ENCODE measurements around the gene MTOR. TPM values are rescaled to one million over a fixed set of nuclear protein-coding genes. Genes with fewer than 3 reads are reported as not detected.

MTOR gene
- total and polyA plus RNA-seq, 2 donors (not counting 3 experiments of a cell fraction or from before 2014, with no cell fraction given), result 33.5 to 50.4 TPM

- FAIRE-seq (no peak), DNase-seq (ENCODE audit: low read depth, low spot score) (no peak)
- Histone ChIP-seq H4K20me1 (replicated peaks; ENCODE audit: control insufficient read depth, extremely low read depth, insufficient read depth, low read length) (no peaks in the 10 kb centered on the region), H3K27me3 (ENCODE audit: control insufficient read depth in 2 of 2, insufficient read depth in 2 of 2, low read length in 2 of 2) (no peaks in the 10 kb centered on the region), H3K4me1 (ENCODE audit: control insufficient read depth, extremely low read depth, insufficient read depth, low read length) (no peaks in the 10 kb centered on the region), H3K79me2 (ENCODE audit: control insufficient read depth, insufficient read depth, low read length) (no peaks in the 10 kb centered on the region), H3K27ac (ENCODE audit: insufficient read depth, low read depth, low read length) (no peak overlapping the region), H2AFZ (ENCODE audit: low read depth, low read length) (no peak overlapping the region), H3K4me3 (replicated peaks in 1 of 3; ENCODE audit: insufficient read depth in 1 of 3, low read depth in 1 of 3, low read length in 3 of 3) (no peak overlapping the region), H3K36me3 (ENCODE audit: control insufficient read depth in 2 of 2, extremely low read depth in 1 of 2, insufficient read depth in 2 of 2, low read length in 2 of 2) (peaks cover 28 to 59% of the 10 kb centered on the region in 2 experiments), H3K9me1 (replicated peaks; ENCODE audit: control insufficient read depth, extremely low read depth, insufficient read depth, low read length) (no peaks in the 10 kb centered on the region), H3K9me3 (replicated peaks; ENCODE audit: control insufficient read depth, insufficient read depth, low read length) (no peaks in the 10 kb centered on the region), H3K4me2 (ENCODE audit: insufficient read depth, low read length) (no peak overlapping the region), H3K9ac (replicated peaks; ENCODE audit: extremely low read depth, insufficient read depth, low read length) (no peak overlapping the region)
- BruUV-seq (replicated peaks), result no TSS peak
- dilution Hi-C loops (cut with MboI; ENCODE audit: extremely low pct_ligation_motif_present, low sequenced_read_pairs) (no loop called here), intact Hi-C loops (cut with micrococcal nuclease) (no loop called here)
- TF ChIP-seq MYC (IDR thresholded peaks at IDR 0.05; ENCODE audit: low read depth, low read length) (no peak), GATA2 (IDR thresholded peaks at IDR 0.05; ENCODE audit: insufficient read depth, insufficient read length, low read depth, low read length) (no peak), POLR2A (IDR thresholded peaks at IDR 0.05; ENCODE audit: low read depth, low read length) (no peak), POLR2AphosphoS5 (IDR thresholded peaks at IDR 0.05; ENCODE audit: insufficient read depth, low read depth, low read length) (no peak), JUN (IDR thresholded peaks at IDR 0.05; ENCODE audit: borderline replicate concordance, insufficient read depth, insufficient read length, low read depth) (no peak), MAX (IDR thresholded peaks at IDR 0.05; ENCODE audit: insufficient read depth, insufficient read length) (no peak), CTCF (IDR thresholded peaks at IDR 0.05; ENCODE audit: extremely low read depth in 1 of 2, insufficient read depth in 1 of 2, low read depth in 1 of 2, low read length in 2 of 2) (no peak), EZH2 (IDR thresholded peaks at IDR 0.05; ENCODE audit: borderline replicate concordance, low read depth, low read length, severe bottlenecking) (no peak), FOS (IDR thresholded peaks at IDR 0.05; ENCODE audit: borderline replicate concordance, insufficient read depth, low read length) (no peak)
- POLR2A ChIA-PET, result no interaction called here
- CTCF ChIA-PET, result no interaction called here
Measured at GRCh38 chr1:11125931-11126330, 136.4 kb downstream of the MTOR start.

All from endothelial cell of umbilical vein (primary cell).